HG03039 (cell line): Measurements from ENCODE around the gene SLC9A5.

ENCODE experiments used
- ATAC-seq: cut with Tn5 transposase; IDR thresholded peaks from one replicate; pipeline ENCODE4 v1.9.1; 2021; ENCODE audit warnings: mild to moderate bottlenecking, moderate library complexity; ENCODE audit not compliant: unreplicated experiment

The SLC9A5 gene

DNA sequence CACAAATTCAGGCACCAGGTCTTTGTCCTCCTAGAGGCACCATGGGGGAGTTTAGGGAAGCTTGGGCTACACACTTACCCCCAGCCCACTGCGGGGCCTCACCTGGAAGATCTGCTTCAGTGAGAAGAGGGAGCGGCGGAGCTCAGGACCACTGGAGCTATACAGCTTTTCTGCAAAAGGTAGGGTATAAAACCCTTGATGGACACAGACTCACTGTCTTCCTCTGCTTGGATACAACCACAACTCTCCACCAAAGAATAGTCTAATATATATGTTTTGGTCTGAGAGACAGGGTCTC, 10.6 kb upstream of the SLC9A5 start:
- no peak for ATAC-seq

GRCh38 chr16:67238806-67239470, 9.8 kb upstream of the SLC9A5 start:
- no peak for ATAC-seq

DNA sequence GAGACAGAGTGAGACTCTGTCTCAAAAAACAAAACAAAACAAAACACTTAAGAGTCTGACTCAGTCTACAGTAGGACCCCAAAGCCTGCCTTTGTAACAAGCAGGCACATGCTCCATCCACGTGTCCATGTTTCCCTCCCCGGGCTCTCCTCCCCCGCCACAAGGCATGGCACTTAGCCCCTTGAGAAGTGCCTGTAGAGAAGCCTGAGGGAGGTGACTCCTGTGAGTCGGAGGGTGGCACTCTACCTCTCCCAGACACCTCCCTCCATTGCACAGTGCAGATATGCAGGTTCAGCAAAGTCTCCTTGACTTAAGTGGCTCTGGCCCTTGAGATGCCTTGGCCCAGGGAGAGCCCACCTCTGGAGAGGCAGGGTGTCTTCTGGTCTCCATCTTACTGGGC, 8.3 kb upstream of the SLC9A5 start:
- no peak for ATAC-seq

GRCh38 chr16:67241008-67241900, 7.5 kb upstream of the SLC9A5 start:
- no peak for ATAC-seq

DNA sequence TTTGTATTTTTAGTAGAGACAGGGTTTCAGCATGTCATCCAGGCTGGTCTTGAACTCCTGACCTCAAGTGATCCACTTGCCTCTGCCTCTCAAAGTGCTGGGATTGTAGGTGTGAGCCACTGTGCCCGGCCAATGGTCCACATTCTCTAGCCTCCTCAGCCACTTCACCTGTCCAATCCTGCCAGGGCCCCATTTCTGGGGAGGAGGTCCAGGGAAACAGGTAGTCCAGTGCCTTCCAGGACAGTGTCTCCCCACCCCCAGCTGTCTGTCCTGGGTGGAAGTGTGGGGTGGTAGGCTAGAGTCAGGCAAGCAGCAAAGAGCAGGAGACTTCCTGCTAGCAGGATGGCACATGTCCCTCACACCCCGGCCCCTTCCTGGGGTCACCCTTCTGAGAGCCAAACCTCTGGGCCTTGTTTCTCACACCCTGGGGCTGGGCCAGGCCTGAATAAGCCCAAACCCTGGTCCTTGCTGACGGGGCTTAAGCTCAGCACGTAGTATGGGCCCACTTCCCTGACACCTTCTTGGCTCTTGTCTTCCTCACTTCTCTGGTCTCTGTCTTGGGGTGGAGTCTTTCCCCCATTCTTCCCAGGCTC, 6.5 kb upstream of the SLC9A5 start:
- no peak for ATAC-seq

DNA sequence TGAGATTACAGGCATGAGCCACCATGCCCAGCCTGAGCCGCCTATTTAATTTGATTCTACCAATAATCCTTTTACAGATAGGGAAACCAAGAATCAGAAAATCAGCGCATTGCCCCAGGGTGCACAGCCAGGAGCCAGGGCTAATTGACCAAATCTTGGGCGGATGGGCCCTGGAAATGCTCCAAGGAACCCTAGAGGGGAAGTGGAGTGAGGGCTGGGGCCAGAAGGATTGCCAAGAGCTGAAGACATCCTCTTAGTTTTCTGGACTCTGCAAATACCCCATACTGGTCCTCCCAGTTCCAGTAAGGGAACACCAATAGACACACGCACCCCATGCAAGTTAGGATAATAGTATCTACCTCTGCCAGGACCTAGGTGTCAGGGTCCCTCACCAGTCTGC, 5.3 kb upstream of the SLC9A5 start:
- no peak for ATAC-seq

- ATAC-seq = peak; percentile 35
Observed at GRCh38 chr16:67244387-67245185, 4.2 kb upstream of the SLC9A5 start.

DNA sequence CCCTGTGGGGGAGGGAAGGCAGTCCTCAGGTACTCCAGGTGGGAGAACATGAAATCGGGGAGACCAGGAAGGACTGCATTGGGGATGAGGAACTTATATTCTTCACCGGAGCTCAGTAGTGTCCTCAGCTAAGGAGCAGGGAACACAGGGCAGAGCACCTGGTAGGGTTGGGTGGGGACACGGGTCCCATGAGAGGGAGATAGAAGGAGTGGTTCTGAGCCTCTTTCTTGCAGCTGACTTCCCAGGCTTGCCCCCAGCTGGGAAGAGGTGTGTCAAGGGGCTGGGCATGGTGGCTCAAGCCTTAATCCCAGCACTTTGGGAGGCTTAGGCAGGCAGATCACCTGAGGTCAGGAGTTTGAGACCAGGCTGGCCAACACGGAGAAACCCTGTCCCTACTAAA, 3.6 kb upstream of the SLC9A5 start:
- ATAC-seq = no peak

GRCh38 chr16:67245674-67246080, 3.1 kb upstream of the SLC9A5 start:
- ATAC-seq = no peak

- ATAC-seq = peak; percentile 9
Observed at GRCh38 chr16:67246081-67246755, 2.6 kb upstream of the SLC9A5 start.

- no peak for ATAC-seq
Observed at GRCh38 chr16:67246756-67247191, 2.0 kb upstream of the SLC9A5 start.

- peak; percentile 46 for ATAC-seq
Observed at GRCh38 chr16:67247192-67248072, 1.3 kb upstream of the SLC9A5 start, which contains the start of gene FHOD1. Gene FHOD1 (minus strand): TSS chr16:67247481. CDS start chr16:67247410, 71 bp downstream.

GRCh38 chr16:67248073-67248400, 742 bp upstream of the SLC9A5 start:
- ATAC-seq = no peak

DNA sequence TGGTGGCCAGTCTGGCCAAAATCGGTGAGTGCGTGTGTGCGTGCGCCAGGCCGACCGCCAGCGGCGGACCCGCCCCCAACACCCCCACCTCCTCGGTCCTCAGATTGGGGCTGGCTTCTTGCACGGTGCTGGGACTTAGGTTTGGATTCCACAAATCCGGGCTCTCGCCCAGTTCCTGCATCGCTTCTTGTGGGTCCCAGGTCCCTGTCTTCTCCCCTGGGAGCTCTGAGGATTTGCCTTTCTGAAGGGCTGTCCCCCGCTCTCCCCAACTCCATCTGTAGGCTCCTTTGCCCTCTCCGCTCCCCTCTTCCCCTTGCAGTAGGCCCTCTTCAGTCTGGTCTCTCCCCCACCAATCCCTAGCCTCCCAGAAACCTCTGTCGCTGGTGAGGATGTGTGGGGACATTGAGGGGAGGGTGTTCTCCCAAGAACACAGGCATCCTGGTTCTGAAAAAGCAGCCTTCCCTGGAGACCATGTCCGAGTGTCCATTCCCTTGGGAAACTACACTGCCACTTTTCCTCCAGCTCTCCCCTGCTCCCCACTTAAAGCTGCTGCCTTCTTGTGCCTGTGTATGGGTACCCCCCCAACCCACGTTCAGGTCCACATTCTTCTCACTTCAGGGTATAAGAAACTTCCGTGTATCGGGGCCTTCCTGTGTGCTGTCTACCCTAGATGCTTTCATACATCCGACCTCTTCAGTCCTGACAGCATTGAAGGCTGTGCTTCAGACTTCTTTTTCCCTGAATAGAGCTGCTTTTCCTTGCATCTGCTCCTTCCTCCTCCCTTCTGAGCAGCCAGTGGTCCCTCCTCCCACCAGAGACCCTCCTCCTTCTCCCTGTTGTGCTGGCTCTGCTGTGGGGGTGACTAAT, 632 bp downstream of the SLC9A5 start:
- ATAC-seq = no peak

GRCh38 chr16:67250045-67250327, 1.2 kb downstream of the SLC9A5 start:
- no peak for ATAC-seq

GRCh38 chr16:67252609-67253497, 4.1 kb downstream of the SLC9A5 start:
- no peak for ATAC-seq

- ATAC-seq = no peak
Observed at GRCh38 chr16:67254801-67255552, 6.2 kb downstream of the SLC9A5 start.
